Muscle of arm (tissue), 12 donors: ENCODE data around the gene CENPH. TPM values are rescaled to one million over a fixed set of nuclear protein-coding genes. Genes with fewer than 3 reads are reported as not detected.
"Not testable (repeated sequence)": the region's sequence is repeated elsewhere in the genome, so short reads cannot be mapped to it uniquely, and the experiment has no call there.

Experiments used
- DNase-seq: peaks from one replicate; pipeline ENCODE4 v3.0.0-alpha.2; 2013
- polyA plus RNA-seq, 12 donors: library from polyadenylated mRNA; unstranded; fragments of 120-200 nt; gene quantifications; one replicate each; pipeline ENCODE4 v1.2.1, GENCODE V29; 2013; ENCODE audit not compliant: insufficient read length in 12 of 12

The CENPH gene
- polyA plus RNA-seq, 12 donors = 8.2 to 27.0 (median 15.2) TPM; not detected in 1

DNA sequence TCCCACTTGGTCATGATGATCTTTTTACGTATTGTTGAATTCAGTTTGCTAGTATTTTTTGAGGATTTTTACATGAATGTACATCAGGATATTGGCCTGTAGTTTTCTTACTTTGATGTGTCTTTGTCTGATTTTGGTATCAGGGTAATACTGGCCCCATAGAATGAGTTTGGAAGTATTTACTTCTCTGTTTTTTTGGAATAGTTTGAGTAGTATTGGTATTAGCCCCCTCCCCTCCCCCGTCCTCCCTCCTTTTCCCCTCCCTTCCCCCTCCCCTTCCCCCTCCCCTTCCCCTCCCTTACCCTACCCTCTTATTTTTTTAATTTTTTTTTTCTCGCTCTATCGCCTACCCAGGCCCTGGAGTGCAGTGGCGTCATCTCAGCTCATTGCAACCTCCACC, 55.6 kb downstream of the CENPH start:
- no peak for DNase-seq

DNA sequence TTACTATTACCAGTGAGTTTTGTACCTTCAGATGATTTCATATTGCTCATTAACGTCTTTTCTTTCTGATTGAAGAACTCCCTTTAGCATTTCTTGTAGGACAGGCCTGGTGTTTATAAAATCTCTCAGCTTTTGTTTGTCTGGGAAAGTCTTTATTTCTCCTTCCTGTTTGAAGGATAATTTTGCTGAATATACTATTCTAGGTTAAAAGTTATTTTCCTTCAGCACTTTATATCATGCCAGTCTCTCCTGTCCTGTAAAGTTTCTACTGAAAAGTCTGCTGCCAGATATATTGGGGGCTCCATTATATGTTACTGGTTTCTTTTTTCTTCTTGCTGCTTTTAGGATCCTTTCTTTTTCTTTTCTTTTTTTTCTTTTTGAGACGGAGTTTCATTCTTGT, 58.6 kb downstream of the CENPH start:
- no peak for DNase-seq

DNA sequence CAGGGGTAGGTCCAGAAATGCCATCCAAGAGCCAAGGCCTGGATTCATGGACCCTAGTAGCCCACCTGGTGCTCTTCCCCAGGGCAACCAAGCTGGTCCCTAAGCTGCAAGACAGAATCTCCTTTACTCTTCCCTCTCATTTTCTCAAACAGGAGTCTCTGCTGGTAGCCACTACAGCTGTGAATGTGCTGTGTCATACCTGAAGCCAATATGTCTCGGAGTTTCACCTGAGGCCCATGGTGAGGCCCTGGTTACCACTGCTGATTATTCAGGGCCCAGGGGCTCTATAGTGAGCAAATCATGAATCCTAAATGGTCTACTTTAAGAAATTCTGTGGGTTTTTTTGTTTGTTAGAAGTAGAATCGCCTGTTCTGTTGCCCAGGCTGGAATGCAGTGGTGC, 61.2 kb downstream of the CENPH start:
- no peak for DNase-seq

DNA sequence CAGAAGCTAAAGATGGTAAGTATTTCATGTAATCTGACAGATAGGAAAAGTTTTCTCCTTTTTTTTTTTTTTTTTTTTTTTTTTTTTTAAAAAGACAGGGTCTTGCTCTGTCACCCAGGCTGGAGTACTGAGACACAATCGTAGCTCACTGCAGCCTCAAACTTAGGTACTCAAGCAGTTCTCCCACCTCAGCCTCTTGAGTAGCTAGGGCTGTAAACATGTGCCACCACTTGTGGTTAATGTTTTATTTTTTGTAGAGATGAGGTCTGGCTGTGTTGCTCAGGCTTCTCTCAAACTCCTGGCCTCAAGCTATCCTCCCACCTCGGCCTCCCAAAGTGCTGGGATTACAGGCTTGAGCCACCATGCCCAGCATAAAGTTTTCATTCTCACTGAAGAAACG, 63.1 kb downstream of the CENPH start:
- DNase-seq = no peak

DNA sequence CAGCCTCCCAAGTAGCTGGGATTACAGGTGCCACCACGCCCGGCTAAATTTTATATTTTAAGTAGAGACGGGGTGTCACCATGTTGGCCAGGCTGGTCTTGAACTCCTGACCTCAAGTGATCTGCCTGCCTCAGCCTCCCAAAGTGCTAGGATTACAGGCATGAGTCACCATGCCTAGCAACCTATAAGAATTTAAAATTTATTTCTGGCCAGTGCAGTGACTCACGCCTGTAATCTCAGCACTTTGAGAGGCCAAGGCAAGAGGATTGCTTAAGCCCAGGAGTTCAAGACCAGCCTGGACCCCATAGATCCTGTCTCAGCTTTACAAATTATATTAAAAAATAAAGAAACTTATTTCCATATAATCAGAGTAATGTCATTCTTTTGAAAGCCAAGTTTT, 66.6 kb downstream of the CENPH start:
- DNase-seq = not testable (repeated sequence)

DNA sequence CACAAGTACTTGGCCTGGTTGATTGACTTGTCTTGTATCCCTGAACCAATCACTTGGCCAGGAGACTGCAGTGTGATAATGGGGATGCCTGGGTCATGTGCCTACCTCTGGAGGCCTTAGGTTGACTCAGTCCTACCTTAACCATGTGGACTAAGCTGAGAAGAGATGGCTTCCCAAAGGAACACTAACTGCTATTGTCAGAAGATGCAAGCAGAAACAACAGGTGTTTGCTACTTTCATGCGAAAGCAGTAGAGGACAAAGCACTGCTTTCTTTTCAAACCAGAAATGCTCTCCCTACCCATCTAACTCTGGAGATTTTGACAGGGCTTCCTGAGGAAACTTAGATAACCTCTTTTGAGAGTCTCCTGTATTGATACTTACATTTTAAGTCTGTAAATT, 68.2 kb downstream of the CENPH start:
- no peak for DNase-seq

Other genes with a start within 250 kb of the CENPH start
- 10 to 100 TPM in 11 of 12 donors, not detected in 1; 39.0 to 77.7 (median 55.6) TPM for gene SLC30A5, start 95.6 kb upstream of the CENPH start, polyA plus RNA-seq
- gene CCNB1, start 22.4 kb upstream of the CENPH start, polyA plus RNA-seq = 10 to 100 TPM in 11 of 12 donors, not detected in 1; 22.7 to 62.5 (median 40.4) TPM
- 10 to 100 TPM in 11 of 12 donors, not detected in 1; 18.7 to 27.8 (median 23.1) TPM for gene CDK7, start 45.3 kb downstream of the CENPH start, polyA plus RNA-seq
- 10 to 100 TPM in 1 of 12 donors, 1 to 10 TPM in 10, not detected in 1; 2.6 to 11.9 (median 3.9) TPM for gene CCDC125, start 143.2 kb downstream of the CENPH start, polyA plus RNA-seq
- gene AK6, start 179.9 kb downstream of the CENPH start, polyA plus RNA-seq = 10 to 100 TPM in 11 of 12 donors, not detected in 1; 31.2 to 55.5 (median 43.9) TPM
- 10 to 100 TPM in 11 of 12 donors, not detected in 1; 30.2 to 52.8 (median 42.9) TPM for gene TAF9, start 179.9 kb downstream of the CENPH start, polyA plus RNA-seq
- gene RAD17, start 180.2 kb downstream of the CENPH start, polyA plus RNA-seq = 10 to 100 TPM in 11 of 12 donors, not detected in 1; 25.8 to 38.8 (median 29.2) TPM
- gene MARVELD2, start 225.5 kb downstream of the CENPH start, polyA plus RNA-seq = 1 to 10 TPM in 3 of 12 donors, under 1 TPM in 8, not detected in 1; 0.18 to 6.2 (median 0.37) TPM